Ishikawa (cell line): Measurements from ENCODE around the gene NECAP2.

ENCODE experiments used
- CEBPB ChIP-seq: IDR thresholded peaks from 2 replicates; pipeline ENCODE4 v1.6.1; 2012
- CREB1 ChIP-seq: IDR thresholded peaks from 2 replicates; pipeline ENCODE4 v1.6.1; 2012; ENCODE audit warnings: low read depth
- EGR1 ChIP-seq: IDR thresholded peaks from 2 replicates; pipeline ENCODE4 v1.6.1; 2012
- EP300 ChIP-seq: IDR thresholded peaks from 2 replicates; pipeline ENCODE4 v1.6.1; 2012; ENCODE audit warnings: borderline replicate concordance
- NFIC ChIP-seq: IDR thresholded peaks from 2 replicates; pipeline ENCODE4 v1.6.1; 2012
- RAD21 ChIP-seq: IDR thresholded peaks from 2 replicates; pipeline ENCODE4 v1.6.1; 2012; ENCODE audit warnings: low read depth
- REST ChIP-seq: IDR thresholded peaks from 2 replicates; pipeline ENCODE4 v1.6.1; 2012; ENCODE audit warnings: low read depth, mild to moderate bottlenecking
- TAF1 ChIP-seq: IDR thresholded peaks from 2 replicates; pipeline ENCODE4 v1.6.1; 2012; ENCODE audit warnings: low read depth, mild to moderate bottlenecking
- TCF12 ChIP-seq: IDR thresholded peaks from 2 replicates; pipeline ENCODE4 v1.6.1; 2012; ENCODE audit warnings: low read depth
- TEAD4 ChIP-seq: IDR thresholded peaks from 2 replicates; pipeline ENCODE4 v1.6.1; 2012
- USF1 ChIP-seq: IDR thresholded peaks from 2 replicates; pipeline ENCODE4 v1.6.1; 2012
- YY1 ChIP-seq: IDR thresholded peaks from 2 replicates; pipeline ENCODE4 v1.6.1; 2012; ENCODE audit warnings: low read depth
- TF ChIP-seq, protein P1 (sequence below): IDR thresholded peaks from 2 replicates; pipeline ENCODE4 v1.6.1; 2012

GRCh38 chr1:16409536-16410152 is 30.9 kb upstream of the NECAP2 start:
- TF ChIP-seq YY1 (no peak), EGR1 (no peak), REST (no peak), TCF12 (no peak), TEAD4 (no peak), NFIC (no peak), EP300 (no peak), CREB1 (no peak), TAF1 (no peak), CEBPB (no peak), USF1 (no peak), RAD21 (no peak)
- TF ChIP-seq, protein P1, sequence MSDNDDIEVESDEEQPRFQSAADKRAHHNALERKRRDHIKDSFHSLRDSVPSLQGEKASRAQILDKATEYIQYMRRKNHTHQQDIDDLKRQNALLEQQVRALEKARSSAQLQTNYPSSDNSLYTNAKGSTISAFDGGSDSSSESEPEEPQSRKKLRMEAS = no peak
